G401.6 (cell line): Measurements from ENCODE around the gene PKHD1.

Experiments
- FAIRE-seq: peaks from 2 replicates; lab custom pipeline; 2012; peaks lifted over from hg19 to GRCh38; lab: Jason Lieb, UNC

PKHD1 gene

DNA sequence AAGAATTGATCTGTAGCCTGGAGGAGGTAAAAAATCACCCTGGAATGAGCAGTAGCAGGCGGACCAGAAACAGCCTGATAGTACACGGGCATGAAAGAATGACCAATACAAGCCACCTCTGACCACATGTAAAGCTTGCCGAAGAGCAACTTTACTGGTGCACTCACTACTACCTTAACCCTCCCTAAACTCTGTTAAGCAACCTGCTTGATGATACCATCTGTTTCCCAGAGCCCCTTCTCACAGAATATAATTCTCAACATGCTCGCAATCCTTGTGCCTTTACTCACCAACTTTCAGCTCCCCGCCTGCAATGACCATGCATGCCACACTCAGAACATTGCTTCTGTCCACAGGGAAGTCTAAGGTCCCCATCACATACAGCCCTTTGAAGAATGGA is 296.5 kb downstream of the PKHD1 start:
- FAIRE-seq, result no peak

DNA sequence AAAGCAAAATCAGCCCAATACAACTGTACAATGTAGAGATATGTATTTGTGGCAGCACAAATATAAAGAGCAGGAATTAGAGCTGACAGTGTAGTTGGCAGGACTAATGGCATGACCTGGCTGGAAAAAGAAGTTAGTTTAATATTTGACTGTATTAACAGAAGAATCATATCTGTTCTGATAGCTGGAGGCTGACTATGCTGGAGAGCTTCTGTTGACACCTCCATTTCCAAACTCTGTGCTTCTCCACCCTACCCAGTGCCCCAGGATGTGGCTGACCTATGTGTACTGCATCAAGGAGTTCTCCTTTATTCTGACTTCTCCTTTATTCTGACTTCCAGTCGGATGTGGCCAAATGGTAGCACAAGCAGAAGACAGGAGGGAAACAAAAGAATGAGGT is 299.3 kb downstream of the PKHD1 start:
- no peak for FAIRE-seq

GRCh38 chr6:51778666-51779065 is 308.7 kb downstream of the PKHD1 start:
- no peak for FAIRE-seq

DNA sequence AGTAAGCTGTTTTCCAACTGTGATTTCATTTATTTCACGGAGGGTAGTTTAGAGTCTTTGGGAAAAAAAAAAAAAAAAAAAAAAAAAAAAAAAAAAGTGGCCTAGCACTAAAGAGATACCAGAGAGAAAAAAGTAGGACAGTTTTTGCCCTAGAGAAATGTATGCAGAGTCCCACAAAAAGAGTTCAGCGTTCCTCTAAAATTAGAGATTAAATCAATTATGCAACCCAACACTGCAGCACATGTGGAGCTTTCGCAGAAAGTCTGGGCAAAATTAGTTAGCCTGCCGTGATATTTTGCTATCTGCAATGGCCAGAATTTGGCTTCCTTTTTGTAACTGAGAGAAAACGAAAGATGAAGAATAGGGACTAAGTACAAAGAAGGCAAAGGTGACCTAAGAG is 309.8 kb downstream of the PKHD1 start:
- FAIRE-seq, result no peak

DNA sequence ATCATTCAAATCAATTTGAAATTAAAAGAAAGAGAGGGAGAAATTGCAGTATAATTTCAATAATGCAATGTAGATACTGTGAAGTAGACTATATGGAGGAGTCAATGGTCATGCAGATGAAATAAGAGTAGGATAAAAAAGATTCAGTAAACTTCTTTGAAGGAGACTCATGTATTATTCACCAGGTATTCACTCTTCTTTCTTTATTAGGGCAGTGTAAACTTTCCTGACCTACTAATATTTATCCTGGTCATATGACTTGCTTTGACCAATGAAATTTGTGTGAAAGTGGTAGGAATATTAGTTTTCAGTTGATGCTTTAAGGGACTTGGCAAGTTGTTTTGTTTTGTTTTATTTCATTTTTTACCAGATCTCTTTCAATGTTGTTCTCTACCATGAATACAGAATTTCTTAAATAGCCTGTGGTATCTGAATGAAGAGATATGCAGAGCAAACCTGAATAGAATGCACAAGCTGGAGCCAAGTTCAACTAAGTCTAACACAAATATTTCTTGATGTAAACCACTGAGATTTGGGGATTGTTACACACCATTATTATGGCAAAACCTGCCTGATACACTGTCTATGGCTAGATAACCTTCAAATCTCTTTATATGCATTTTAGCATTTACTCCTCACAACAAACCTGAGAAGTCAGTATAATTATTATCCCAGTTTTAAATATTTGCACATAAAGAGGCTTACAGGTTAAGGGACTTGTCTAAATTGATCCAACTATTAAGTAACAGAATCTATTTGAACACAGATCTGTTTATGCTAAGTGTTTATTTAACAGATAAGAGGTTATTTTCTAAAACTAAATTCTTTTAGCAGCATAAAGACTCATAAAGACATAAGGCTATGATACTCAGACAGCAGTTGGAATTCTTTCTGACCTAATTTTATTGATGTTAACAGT is 311.2 kb downstream of the PKHD1 start:
- FAIRE-seq, result no peak

DNA sequence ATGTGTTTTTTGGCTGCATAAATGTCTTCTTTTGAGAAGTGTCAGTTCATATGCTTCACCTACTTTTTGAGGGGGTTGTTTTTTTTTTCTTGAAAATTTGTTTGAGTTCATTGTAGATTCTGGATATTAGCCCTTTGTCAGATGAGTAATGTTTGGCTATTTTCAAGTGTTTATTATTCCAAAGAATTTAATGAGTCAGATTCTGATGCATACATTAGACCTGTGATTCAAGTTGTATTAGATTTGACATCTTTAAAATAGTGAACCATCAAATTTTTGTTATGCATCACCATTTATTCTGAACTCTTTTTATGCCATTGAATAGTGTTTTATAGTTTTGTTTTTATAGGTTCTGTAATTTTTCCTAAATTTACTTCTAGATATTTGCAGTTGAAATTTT is 319.3 kb downstream of the PKHD1 start:
- no peak for FAIRE-seq

DNA sequence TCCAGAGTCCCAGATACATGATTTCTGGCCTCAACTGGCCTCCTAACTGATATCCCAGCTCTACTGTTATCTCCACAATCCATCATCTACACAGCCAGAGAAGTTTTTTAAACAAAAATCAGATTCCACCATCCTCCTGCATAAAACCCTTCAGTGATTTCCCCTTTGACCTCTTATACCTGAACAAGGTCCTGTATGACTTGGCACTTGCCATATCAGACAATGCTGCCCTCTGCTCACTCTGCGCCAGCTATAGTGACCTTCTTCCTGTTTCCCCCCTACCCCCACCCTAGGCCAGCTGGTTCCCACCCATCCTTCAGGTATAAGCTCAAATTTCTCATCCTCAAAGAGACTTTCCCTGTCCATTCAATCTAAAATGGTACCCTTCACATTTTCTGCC is 322.2 kb downstream of the PKHD1 start:
- FAIRE-seq, result no peak

- no peak for FAIRE-seq
Observed at GRCh38 chr6:51753635-51754034, 333.8 kb downstream of the PKHD1 start.

DNA sequence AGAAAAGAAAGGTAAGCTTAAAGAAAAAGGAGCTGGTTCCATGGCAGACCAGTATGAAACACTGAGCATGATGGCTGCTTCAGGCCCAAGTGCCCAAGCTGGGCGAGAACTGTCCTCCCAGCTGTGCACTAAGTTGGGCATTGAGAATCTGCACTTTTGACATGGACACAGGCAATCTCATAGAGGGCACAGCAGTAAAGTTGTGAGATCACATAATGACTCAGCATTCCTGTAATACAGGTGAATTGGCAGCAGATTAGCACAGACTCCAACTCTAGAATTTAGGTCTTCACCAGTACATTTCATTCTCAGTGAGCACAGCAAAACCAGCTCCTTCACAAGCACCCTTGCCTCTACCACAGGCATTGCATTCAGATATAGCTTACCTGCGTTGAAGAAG is 343.4 kb downstream of the PKHD1 start:
- FAIRE-seq, result no peak

DNA sequence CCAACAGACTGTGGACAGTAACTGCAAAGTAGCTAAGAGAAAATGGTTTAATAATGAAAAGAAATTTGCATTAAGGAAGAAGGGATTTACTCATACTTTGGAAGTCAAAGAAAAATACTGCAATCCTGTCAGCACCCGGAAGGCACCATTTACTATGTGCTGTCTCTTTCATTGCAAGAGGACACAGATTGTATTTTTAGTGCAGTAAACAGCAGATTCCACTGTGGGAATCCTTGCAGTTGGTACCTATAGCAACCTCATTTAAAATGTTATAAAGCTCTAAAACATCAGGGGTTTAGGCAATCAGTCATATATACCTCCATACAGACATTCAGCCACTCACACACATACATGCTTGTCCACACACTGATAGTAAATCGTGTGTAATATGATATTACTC is 346.8 kb downstream of the PKHD1 start:
- FAIRE-seq, result no peak

DNA sequence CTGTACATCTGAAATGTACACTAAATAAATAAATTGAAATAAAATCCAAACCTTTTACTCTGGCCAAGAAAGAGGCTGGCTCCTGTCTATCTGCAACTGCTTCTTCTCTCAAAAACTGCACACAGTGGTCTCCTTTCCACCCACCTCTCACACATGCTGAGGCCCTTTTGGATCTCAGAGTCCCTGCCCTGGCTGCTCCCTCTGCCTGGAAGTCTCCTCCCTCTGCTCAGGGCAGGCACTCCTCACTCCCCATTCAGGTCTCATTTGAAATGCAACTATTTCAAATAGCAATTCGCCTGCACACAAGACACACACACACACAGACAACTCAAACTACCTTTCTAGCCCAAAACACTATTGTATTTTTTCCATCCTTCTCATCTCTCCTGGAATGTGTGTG is 348.8 kb downstream of the PKHD1 start:
- FAIRE-seq, result no peak

DNA sequence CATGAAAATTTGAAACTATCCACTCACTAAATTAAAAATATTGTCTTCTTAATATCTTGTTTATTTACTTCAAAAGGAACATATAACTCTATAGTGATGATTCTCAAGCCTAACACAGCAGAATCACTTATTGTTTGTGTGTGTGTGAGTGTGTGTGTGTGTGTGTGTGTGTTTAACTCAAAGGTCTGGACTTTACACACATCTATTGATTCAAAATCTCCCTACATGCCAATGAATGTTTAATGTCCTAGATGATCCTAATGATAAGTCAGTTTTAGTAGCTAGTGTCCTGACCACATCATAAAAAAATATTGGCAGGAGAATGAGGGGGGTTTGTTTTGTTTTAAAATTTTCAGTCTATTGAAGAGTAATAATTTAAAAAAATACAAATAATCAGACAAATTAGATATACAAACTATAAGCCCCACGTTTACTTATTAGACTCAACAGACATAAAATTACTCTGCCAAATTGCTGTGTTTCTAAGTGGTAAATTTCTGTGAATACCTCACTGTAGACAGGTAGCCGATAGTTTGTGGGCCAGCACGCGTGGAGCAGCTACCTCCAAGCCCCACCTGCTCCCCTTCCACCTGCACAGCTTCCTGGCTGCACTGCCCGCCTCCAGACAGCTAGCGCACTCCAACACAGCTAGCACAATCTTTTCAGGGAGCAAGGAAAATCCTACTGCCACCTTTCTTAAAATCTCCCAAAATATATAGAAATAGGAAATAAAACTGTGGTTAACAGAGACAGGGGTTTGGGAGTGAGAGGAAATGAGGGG is 349.6 kb downstream of the PKHD1 start:
- no peak for FAIRE-seq

- FAIRE-seq, result no peak
Observed at GRCh38 chr6:51725155-51725554, 362.3 kb downstream of the PKHD1 start.

GRCh38 chr6:51720327-51720726 is 367.1 kb downstream of the PKHD1 start:
- FAIRE-seq, result no peak

- FAIRE-seq, result no peak
Observed at GRCh38 chr6:51719297-51719696, 368.1 kb downstream of the PKHD1 start.

DNA sequence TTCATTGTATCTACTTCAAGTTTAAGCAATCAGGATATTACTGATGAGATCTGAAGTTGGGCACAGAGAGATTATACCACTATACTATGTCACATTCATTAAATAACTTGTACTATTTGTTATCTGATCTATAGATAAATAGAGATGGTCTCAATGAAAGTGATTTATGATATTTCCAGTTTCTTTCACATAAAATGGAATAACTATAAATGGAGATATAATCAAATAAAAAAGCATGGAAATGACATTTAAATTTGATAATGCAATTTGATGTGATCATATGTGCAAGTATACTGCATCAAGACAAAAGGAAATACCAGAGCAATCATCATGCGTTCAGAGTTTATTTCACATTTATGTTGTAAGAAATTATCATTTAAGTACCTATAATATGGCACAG is 368.9 kb downstream of the PKHD1 start:
- FAIRE-seq, result no peak

- no peak for FAIRE-seq
Observed at GRCh38 chr6:51717477-51717876, 369.9 kb downstream of the PKHD1 start.

DNA sequence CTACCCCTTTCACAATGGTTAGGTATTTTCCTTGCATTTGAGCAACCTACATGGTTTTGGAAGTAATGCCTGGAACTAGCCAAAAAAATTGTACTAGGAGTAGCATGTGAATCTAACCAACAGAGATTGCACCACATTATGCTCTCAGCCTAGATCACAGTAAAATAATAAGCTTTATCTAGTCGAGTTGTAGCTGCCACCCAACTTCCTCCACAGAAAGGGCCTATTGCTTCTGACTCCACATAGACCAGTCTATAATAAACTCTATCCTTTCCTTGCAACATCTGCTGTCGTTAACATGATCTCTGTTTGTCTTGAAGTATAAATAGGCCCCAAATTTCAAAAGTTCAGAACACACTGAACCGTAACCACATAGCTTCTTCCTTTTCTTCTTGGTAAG is 375.5 kb downstream of the PKHD1 start:
- FAIRE-seq, result no peak

DNA sequence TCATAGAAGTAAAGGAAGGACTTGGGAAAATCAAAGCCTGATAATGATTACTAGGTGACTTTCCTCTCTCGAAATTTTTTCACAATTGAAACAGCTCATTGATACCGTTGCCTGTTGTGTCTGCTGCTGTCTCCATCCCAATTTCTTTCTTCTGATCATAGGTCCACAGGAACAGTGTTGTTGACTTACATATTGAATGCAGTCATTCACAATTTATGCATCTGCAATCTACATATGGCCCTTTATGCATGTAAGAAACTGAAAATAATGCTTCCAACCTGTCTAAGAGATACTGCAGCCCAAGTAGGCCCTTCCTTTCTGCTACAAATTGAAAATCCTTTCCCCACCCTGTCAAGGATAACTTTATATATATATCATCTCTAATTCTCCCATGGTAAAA is 381.3 kb downstream of the PKHD1 start:
- no peak for FAIRE-seq

GRCh38 chr6:51704932-51705540 is 382.4 kb downstream of the PKHD1 start:
- FAIRE-seq, result no peak

DNA sequence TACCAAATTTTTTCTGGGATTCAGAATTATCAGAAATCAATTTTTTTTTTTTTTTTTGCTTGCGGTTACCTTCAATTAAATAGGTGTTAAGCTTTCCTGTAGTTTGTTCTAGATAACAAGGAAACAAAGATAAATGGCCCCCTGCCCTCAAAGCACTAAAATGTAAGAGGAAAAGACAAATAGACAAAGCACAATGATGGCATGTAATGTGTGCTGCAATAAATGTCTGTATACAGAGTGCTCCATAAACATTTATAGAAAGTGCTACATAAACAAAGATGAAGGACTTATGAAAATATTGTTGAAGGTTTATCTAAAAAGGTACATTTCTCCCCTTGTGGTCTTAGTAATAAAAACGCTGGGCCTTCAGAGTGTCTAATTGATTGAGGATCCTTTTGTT is 384.6 kb downstream of the PKHD1 start:
- no peak for FAIRE-seq

GRCh38 chr6:51684603-51685002 is 402.8 kb downstream of the PKHD1 start:
- no peak for FAIRE-seq

- FAIRE-seq, result no peak
Observed at GRCh38 chr6:51684038-51684437, 403.4 kb downstream of the PKHD1 start.
